Kidney (tissue), 14 donors: Measurements from ENCODE around the gene ATF6B. TPM values are rescaled to one million over a fixed set of nuclear protein-coding genes. Genes with fewer than 3 reads are reported as not detected.

Experiments
- DNase-seq, 5 donors: peaks; one replicate each; pipeline ENCODE4 v3.0.0-alpha.2; 2013 to 2020
- FAIRE-seq: peaks from 2 replicates; lab custom pipeline; 2012; peaks lifted over from hg19 to GRCh38; lab: Jason Lieb, UNC
- H3K27ac ChIP-seq, 2 donors: one replicate each; pipeline ENCODE4 v1.7.0; 2013; ENCODE audit warnings: low read depth in 2 of 2, low read length in 2 of 2, inconsistent platforms in 1 of 2
- H3K27me3 ChIP-seq: one replicate; pipeline ENCODE4 v1.7.1; 2013; ENCODE audit warnings: low read length, inconsistent platforms; ENCODE audit not compliant: control insufficient read depth, insufficient read depth
- H3K36me3 ChIP-seq, 3 donors: one replicate each; pipeline versions ENCODE4 v1.7.0 to v1.7.1; 2013; ENCODE audit warnings: low read length in 3 of 3, control low read depth in 1 of 3, inconsistent platforms in 1 of 3; ENCODE audit not compliant: insufficient read depth in 3 of 3, control insufficient read depth in 2 of 3
- H3K4me1 ChIP-seq, 3 donors: one replicate each; pipeline versions ENCODE4 v1.7.0 to v1.7.1; 2013; ENCODE audit warnings: low read length in 3 of 3, inconsistent platforms in 1 of 3, low read depth in 1 of 3; ENCODE audit not compliant: control insufficient read depth in 2 of 3, insufficient read depth in 2 of 3
- H3K4me3 ChIP-seq, 3 donors: one replicate each; pipeline versions ENCODE4 v1.7.0 to v1.8.1; 2013; ENCODE audit warnings: low read length in 3 of 3, control low read depth in 1 of 3, inconsistent platforms in 1 of 3
- H3K9ac ChIP-seq, 3 donors: one replicate each; pipeline versions ENCODE4 v1.7.0 to v1.7.1; 2013; ENCODE audit warnings: low read length in 3 of 3, control low read depth in 1 of 3, inconsistent platforms in 1 of 3
- H3K9me3 ChIP-seq, 3 donors: one replicate each; pipeline versions ENCODE4 v1.7.0 to v1.7.1; 2013; ENCODE audit warnings: low read length in 3 of 3, control low read depth in 1 of 3, inconsistent platforms in 1 of 3; ENCODE audit not compliant: control insufficient read depth in 2 of 3, insufficient read depth in 1 of 3
- intact Hi-C: fragments of 100-400 bp; cut with DNase I; formaldehyde crosslinking; loops from one replicate; pipeline ENCODE4 v1.11.1; 2022
- polyA plus RNA-seq: library from polyadenylated mRNA; stranded (reverse); fragments of 350-450 nt; fragmentation: Illumina TruSeq; extraction: RNeasy Lipid Tissue Mini Kit (QIAGEN cat#74804); gene quantifications from one replicate; pipeline ENCODE4 v1.2.3, GENCODE V29; 2014; ENCODE audit warnings: low read depth, low replicate concordance; ENCODE audit not compliant: insufficient read depth
- total RNA-seq: library from RNA; stranded (reverse); fragmentation: NEBNext Ultra II Directional; extraction: Animal tissue kit (Norgen Biotek cat#: 25700); gene quantifications from one replicate; pipeline ENCODE4 v1.2.1, GENCODE V29; 2021
- TF ChIP-seq, protein P1 (sequence below): IDR thresholded peaks from 3 replicates; pipeline ENCODE4 v1.5.1; 2012; ENCODE audit warnings: mild to moderate bottlenecking, moderate library complexity, borderline replicate concordance; ENCODE audit not compliant: insufficient read depth; ENCODE audit errors: extremely low read depth
- donor health status: control.
- donor health status: control.
- donor health status: control.
- donor health status: control.
- donor health status: control.
- donor health status: DM: yes; HTN: yes; CAD: no.
- donor health status: Normal renal cell carcinoma (clear cell type).

ATF6B gene
- total and polyA plus RNA-seq, 2 donors from 2014 or later = 40.3 to 104 TPM

DNA sequence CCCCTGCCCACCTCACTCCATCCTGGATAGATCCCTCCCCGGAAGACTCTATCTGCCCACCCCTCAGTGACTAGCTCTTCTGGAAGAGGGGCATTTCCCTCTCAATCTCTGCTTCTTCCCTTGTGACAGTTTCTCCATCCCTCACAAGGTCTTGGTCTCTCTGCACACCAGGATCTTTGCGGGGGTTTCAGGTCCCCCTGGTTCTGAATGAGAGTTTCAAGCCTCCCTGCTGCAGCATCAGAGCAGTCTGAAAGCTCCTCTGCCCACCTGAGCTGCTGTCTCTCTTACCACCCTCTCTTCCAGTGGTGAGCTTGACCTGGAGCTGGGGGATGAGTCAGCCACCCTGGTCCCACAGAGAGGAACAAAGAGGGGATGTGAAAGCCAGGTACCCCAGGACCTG is 43.3 kb downstream of the ATF6B start:
- no peaks in the 10 kb centered on the region for H3K9me3 ChIP-seq
- FAIRE-seq = no peak
- intact Hi-C loops = no loop called here
- H3K9ac ChIP-seq = no peak overlapping the region
- DNase-seq = no peak
- no peaks in the 10 kb centered on the region for H3K36me3 ChIP-seq
- peaks cover 0 to 4% (median 0%) of the 10 kb centered on the region in 3 donors for H3K4me1 ChIP-seq
- H3K27ac ChIP-seq = no peak overlapping the region
- TF ChIP-seq, protein P1, sequence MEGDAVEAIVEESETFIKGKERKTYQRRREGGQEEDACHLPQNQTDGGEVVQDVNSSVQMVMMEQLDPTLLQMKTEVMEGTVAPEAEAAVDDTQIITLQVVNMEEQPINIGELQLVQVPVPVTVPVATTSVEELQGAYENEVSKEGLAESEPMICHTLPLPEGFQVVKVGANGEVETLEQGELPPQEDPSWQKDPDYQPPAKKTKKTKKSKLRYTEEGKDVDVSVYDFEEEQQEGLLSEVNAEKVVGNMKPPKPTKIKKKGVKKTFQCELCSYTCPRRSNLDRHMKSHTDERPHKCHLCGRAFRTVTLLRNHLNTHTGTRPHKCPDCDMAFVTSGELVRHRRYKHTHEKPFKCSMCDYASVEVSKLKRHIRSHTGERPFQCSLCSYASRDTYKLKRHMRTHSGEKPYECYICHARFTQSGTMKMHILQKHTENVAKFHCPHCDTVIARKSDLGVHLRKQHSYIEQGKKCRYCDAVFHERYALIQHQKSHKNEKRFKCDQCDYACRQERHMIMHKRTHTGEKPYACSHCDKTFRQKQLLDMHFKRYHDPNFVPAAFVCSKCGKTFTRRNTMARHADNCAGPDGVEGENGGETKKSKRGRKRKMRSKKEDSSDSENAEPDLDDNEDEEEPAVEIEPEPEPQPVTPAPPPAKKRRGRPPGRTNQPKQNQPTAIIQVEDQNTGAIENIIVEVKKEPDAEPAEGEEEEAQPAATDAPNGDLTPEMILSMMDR = no peak
- H3K27me3 ChIP-seq = no peaks in the 10 kb centered on the region
- no peak overlapping the region for H3K4me3 ChIP-seq

GRCh38 chr6:32083812-32084768 is 44.0 kb downstream of the ATF6B start:
- Histone ChIP-seq H3K9ac (no peak overlapping the region), H3K9me3 (no peaks in the 10 kb centered on the region), H3K27me3 (no peaks in the 10 kb centered on the region), H3K36me3 (no peaks in the 10 kb centered on the region), H3K27ac (no peak overlapping the region), H3K4me3 (no peak overlapping the region), H3K4me1 (peaks cover 0 to 4% (median 0%) of the 10 kb centered on the region in 3 donors)
- DNase-seq (no peak), FAIRE-seq (no peak)
- TF ChIP-seq, protein P1 = no peak
- intact Hi-C loops = no loop called here

GRCh38 chr6:32082935-32083334 is 45.1 kb downstream of the ATF6B start:
- Histone ChIP-seq H3K4me3 (no peak overlapping the region), H3K27ac (no peak overlapping the region), H3K9ac (no peak overlapping the region), H3K36me3 (no peaks in the 10 kb centered on the region), H3K9me3 (no peaks in the 10 kb centered on the region), H3K4me1 (peaks cover 0 to 4% (median 0%) of the 10 kb centered on the region in 3 donors), H3K27me3 (no peaks in the 10 kb centered on the region)
- TF ChIP-seq, protein P1 = no peak
- intact Hi-C loops = no loop called here
- no peak for DNase-seq
- FAIRE-seq = no peak
